ENCODE measurements around the gene SLC39A2. TPM values are rescaled to one million over a fixed set of nuclear protein-coding genes. Genes with fewer than 3 reads are reported as not detected.

The SLC39A2 gene
- total RNA-seq, 4 donors from 2014 or later, result 8.6 to 23.2 (median 14.9) TPM

- TF ChIP-seq POLR2A (IDR thresholded peaks at IDR 0.05), result no peak
- TF ChIP-seq, protein P1, sequence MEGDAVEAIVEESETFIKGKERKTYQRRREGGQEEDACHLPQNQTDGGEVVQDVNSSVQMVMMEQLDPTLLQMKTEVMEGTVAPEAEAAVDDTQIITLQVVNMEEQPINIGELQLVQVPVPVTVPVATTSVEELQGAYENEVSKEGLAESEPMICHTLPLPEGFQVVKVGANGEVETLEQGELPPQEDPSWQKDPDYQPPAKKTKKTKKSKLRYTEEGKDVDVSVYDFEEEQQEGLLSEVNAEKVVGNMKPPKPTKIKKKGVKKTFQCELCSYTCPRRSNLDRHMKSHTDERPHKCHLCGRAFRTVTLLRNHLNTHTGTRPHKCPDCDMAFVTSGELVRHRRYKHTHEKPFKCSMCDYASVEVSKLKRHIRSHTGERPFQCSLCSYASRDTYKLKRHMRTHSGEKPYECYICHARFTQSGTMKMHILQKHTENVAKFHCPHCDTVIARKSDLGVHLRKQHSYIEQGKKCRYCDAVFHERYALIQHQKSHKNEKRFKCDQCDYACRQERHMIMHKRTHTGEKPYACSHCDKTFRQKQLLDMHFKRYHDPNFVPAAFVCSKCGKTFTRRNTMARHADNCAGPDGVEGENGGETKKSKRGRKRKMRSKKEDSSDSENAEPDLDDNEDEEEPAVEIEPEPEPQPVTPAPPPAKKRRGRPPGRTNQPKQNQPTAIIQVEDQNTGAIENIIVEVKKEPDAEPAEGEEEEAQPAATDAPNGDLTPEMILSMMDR (IDR thresholded peaks at IDR 0.05), result no peak
- no peaks in the 10 kb centered on the region for H3K9me3 ChIP-seq
- H3K4me1 ChIP-seq, result peaks cover 27 to 74% (median 36%) of the 10 kb centered on the region in 3 donors
- WGBS, 2 donors, result 35 to 45% methylated on average over 9 to 10 of the region's 11 CpGs
- no peak within 1 kb of the TSS for H3K4me3 ChIP-seq
- H3K36me3 ChIP-seq, result no peaks in the 10 kb centered on the region
- peak within 1 kb of the TSS in 2 of 4 donors; percentile 49 to 68 for H3K27ac ChIP-seq
- intact Hi-C loops (cut with DNase I), result no loop called here
- DNase-seq, result no peak
- H3K27me3 ChIP-seq, result no peaks in the 10 kb centered on the region
Observed at GRCh38 chr14:21041676-21042433, 42.8 kb downstream of the SLC39A2 start, which contains the start of gene RNASE7. TSS of gene RNASE7 (plus strand) at chr14:21042362. CDS start at chr14:21042993, 631 bp downstream.

- DNase-seq, result no peak
- Histone ChIP-seq H3K4me1 (peaks cover 26 to 67% (median 36%) of the 10 kb centered on the region in 3 donors), H3K27me3 (no peaks in the 10 kb centered on the region), H3K9me3 (no peaks in the 10 kb centered on the region), H3K27ac (peak overlapping the region in 2 of 4 donors; percentile 49 to 68), H3K4me3 (no peak overlapping the region), H3K36me3 (no peaks in the 10 kb centered on the region)
- intact Hi-C loops (cut with DNase I), result no loop called here
- WGBS, 2 donors, result 42 to 61% methylated on average over 6 to 8 of the region's 8 CpGs
- TF ChIP-seq, protein P1 (IDR thresholded peaks at IDR 0.05), result no peak
- no peak for TF ChIP-seq POLR2A (IDR thresholded peaks at IDR 0.05)
Observed at GRCh38 chr14:21042918-21043317, 43.8 kb downstream of the SLC39A2 start.

- H3K27ac ChIP-seq, result peak overlapping the region in 2 of 4 donors; percentile 19 to 68
- no peaks in the 10 kb centered on the region for H3K27me3 ChIP-seq
- TF ChIP-seq, protein P1 (IDR thresholded peaks at IDR 0.05), result no peak
- no peak for TF ChIP-seq POLR2A (IDR thresholded peaks at IDR 0.05)
- DNase-seq, result no peak
- H3K36me3 ChIP-seq, result no peaks in the 10 kb centered on the region
- intact Hi-C loops (cut with DNase I), result no loop called here
- peaks cover 20 to 62% (median 32%) of the 10 kb centered on the region in 3 donors for H3K4me1 ChIP-seq
- no peaks in the 10 kb centered on the region for H3K9me3 ChIP-seq
- H3K4me3 ChIP-seq, result no peak overlapping the region
- 21 to 37% methylated on average over 2 of the region's 2 CpGs for WGBS, 2 donors
Observed at GRCh38 chr14:21043387-21043973, 44.4 kb downstream of the SLC39A2 start.

GRCh38 chr14:21043974-21044618 is 45.0 kb downstream of the SLC39A2 start:
- Histone ChIP-seq H3K4me1 (peaks cover 17 to 55% (median 26%) of the 10 kb centered on the region in 3 donors), H3K4me3 (no peak overlapping the region), H3K36me3 (no peaks in the 10 kb centered on the region), H3K27ac (peak overlapping the region in 2 of 4 donors; percentile 19 to 68), H3K9me3 (no peaks in the 10 kb centered on the region), H3K27me3 (no peaks in the 10 kb centered on the region)
- TF ChIP-seq, protein P1 (IDR thresholded peaks at IDR 0.05), result no peak
- no peak for TF ChIP-seq POLR2A (IDR thresholded peaks at IDR 0.05)
- DNase-seq, result no peak
- intact Hi-C loops (cut with DNase I), result no loop called here
- 49 to 58% methylated on average over 6 of the region's 6 CpGs for WGBS, 2 donors

DNA sequence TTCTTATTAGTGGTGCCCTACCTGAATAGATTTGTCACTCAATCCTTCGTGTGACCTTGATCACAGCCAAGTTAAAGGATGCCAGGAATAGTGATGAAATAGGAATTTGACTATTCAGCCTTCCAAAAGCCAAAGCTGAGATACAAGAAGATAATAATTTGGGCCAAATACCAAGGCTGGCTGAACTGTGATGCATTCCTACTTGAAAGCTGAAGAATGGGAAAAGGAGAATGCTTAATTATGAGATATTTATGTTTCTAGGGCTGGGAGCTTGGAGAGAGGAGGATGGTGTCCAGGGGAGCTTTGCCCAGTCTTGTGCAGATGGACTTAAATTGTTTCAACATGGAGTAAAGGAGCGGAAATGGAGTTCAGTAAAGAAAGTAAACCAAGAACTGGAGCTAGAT is 48.3 kb downstream of the SLC39A2 start:
- Histone ChIP-seq H3K4me1 (peaks cover 3 to 23% (median 12%) of the 10 kb centered on the region in 3 donors), H3K27ac (no peak overlapping the region), H3K4me3 (no peak overlapping the region), H3K36me3 (no peaks in the 10 kb centered on the region), H3K9me3 (no peaks in the 10 kb centered on the region), H3K27me3 (no peaks in the 10 kb centered on the region)
- 50 to 56% methylated on average over 2 of the region's 2 CpGs for WGBS, 2 donors
- intact Hi-C loops (cut with DNase I), result no loop called here
- TF ChIP-seq POLR2A (IDR thresholded peaks at IDR 0.05), result no peak
- TF ChIP-seq, protein P1 (IDR thresholded peaks at IDR 0.05), result no peak
- DNase-seq, result no peak
